HG03025 (cell line): ENCODE data around the gene RND3.

Source experiments
- ATAC-seq: cut with Tn5 transposase; IDR thresholded peaks from one replicate; pipeline ENCODE4 v1.9.1; 2021; ENCODE audit warnings: mild to moderate bottlenecking, moderate library complexity; ENCODE audit not compliant: unreplicated experiment, low FRiP score

Gene RND3

GRCh38 chr2:150487537-150488429 lies at the start of gene RND3:
Gene RND3, minus strand, starts transcription at chr2:150487667. Its CDS starts 250 bp downstream, at chr2:150487417.
- ATAC-seq: no peak

GRCh38 chr2:150535176-150535575 lies 47.7 kb upstream of the RND3 start:
- ATAC-seq: no peak

- ATAC-seq: no peak
Measured at GRCh38 chr2:150532879-150533278, 45.4 kb upstream of the RND3 start.

GRCh38 chr2:150532020-150532419 lies 44.6 kb upstream of the RND3 start:
- no peak for ATAC-seq

GRCh38 chr2:150531591-150531990 lies 44.1 kb upstream of the RND3 start:
- ATAC-seq: no peak

- no peak for ATAC-seq
Measured at GRCh38 chr2:150530168-150530567, 42.7 kb upstream of the RND3 start.

- peak; percentile 96 for ATAC-seq
Measured at GRCh38 chr2:150528861-150529801, 41.7 kb upstream of the RND3 start.

- ATAC-seq: no peak
Measured at GRCh38 chr2:150526827-150527226, 39.4 kb upstream of the RND3 start.

GRCh38 chr2:150526006-150526405 lies 38.5 kb upstream of the RND3 start:
- no peak for ATAC-seq

GRCh38 chr2:150522269-150522668 lies 34.8 kb upstream of the RND3 start:
- ATAC-seq: no peak

- ATAC-seq: peak; percentile 60
Measured at GRCh38 chr2:150520887-150521664, 33.6 kb upstream of the RND3 start.

GRCh38 chr2:150520033-150520432 lies 32.6 kb upstream of the RND3 start:
- no peak for ATAC-seq

- no peak for ATAC-seq
Measured at GRCh38 chr2:150517951-150518680, 30.6 kb upstream of the RND3 start.

- ATAC-seq: no peak
Measured at GRCh38 chr2:150513647-150514046, 26.2 kb upstream of the RND3 start.

GRCh38 chr2:150508497-150509137 lies 21.1 kb upstream of the RND3 start:
- no peak for ATAC-seq

GRCh38 chr2:150507071-150507470 lies 19.6 kb upstream of the RND3 start:
- no peak for ATAC-seq

GRCh38 chr2:150505178-150505577 lies 17.7 kb upstream of the RND3 start:
- no peak for ATAC-seq

- no peak for ATAC-seq
Measured at GRCh38 chr2:150495993-150496627, 8.6 kb upstream of the RND3 start.

GRCh38 chr2:150495001-150495400 lies 7.5 kb upstream of the RND3 start:
- ATAC-seq: no peak
